Stimulated activated naive CD8-positive, alpha-beta T cell treated with anti-CD3 and anti-CD28 coated beads, Interleukin-15, amount 100 ng/mL, for 72 hours (primary cell): ENCODE results near the gene PCF11.
"Not testable (repeated sequence)": the region's sequence is repeated elsewhere in the genome, so short reads cannot be mapped to it uniquely, and the experiment has no call there.

Source experiments
- ATAC-seq: fragments of 150-1000 bp; cut with Tn5 transposase; 2 replicates; pipeline ENCODE4 v1.10.0; 2021; ENCODE audit warnings: mild to moderate bottlenecking, moderate library complexity
- DNase-seq, 2 donors: peaks; one replicate each; pipeline ENCODE4 v3.0.0; 2021 to 2022
- H3K27ac Mint-ChIP-seq, 2 donors: one replicate each; pipeline ENCODE4 v1.8.0; 2022; ENCODE audit warnings: mild to moderate bottlenecking in 2 of 2, mixed read lengths in 2 of 2, moderate library complexity in 2 of 2
- H3K27me3 Mint-ChIP-seq: one replicate; pipeline ENCODE4 v1.8.0; 2022; ENCODE audit warnings: mixed read lengths
- H3K4me1 Mint-ChIP-seq: one replicate; pipeline ENCODE4 v1.8.0; 2022; ENCODE audit warnings: mild to moderate bottlenecking, mixed read lengths
- H3K4me3 Mint-ChIP-seq, 2 donors: one replicate each; pipeline ENCODE4 v1.8.0; 2022; ENCODE audit warnings: mild to moderate bottlenecking in 2 of 2, mixed read lengths in 2 of 2, moderate library complexity in 1 of 2
- H3K9me3 Mint-ChIP-seq, 2 donors: one replicate each; pipeline ENCODE4 v1.8.0; 2022; ENCODE audit warnings: mixed read lengths in 2 of 2

The PCF11 gene

GRCh38 chr11:83195649-83196048 lies 38.7 kb downstream of the PCF11 start:
- no peak for ATAC-seq
- no peaks in the 10 kb centered on the region for H3K27me3 Mint-ChIP-seq
- no peak for DNase-seq
- H3K27ac Mint-ChIP-seq: peak overlapping the region in 1 of 2 donors; percentile 63
- no peaks in the 10 kb centered on the region for H3K9me3 Mint-ChIP-seq
- peak overlapping the region; percentile 52 to 99 for H3K4me3 Mint-ChIP-seq
- H3K4me1 Mint-ChIP-seq: peaks cover 37% of the 10 kb centered on the region

- no peak for DNase-seq
- Mint-ChIP-seq H3K27ac (no peak overlapping the region), H3K9me3 (no peaks in the 10 kb centered on the region), H3K4me3 (no peak overlapping the region), H3K4me1 (peaks cover 22% of the 10 kb centered on the region), H3K27me3 (no peaks in the 10 kb centered on the region)
- no peak for ATAC-seq
These were observed 43.1 kb downstream of the PCF11 start for GRCh38 chr11:83200035-83200434.

DNA sequence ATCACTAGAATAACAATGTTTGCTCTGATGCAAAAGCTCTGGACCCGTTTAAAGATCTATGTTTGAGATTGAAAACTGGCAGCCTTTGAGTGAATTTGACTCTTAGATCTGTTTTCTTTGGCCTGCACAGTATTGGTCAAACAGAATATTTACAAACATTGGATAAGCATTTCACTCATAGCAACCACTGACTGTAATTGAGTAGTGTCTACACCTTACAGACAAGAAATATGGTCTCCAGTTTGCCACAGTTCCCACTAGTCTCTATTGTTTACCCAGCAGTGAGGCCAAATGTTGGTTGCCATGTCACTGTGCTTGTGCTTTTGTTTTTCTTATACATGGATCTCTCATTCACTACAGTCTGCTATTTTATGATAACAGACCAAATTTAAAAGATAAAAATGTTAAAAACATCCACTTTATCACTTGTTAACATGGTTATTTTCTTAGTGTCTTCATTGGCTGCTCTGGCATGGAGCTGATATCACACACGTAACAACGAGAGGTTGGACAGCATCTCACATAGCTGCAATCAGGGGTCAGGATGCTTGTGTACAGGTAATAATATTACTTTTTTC lies 48.8 kb downstream of the PCF11 start:
- H3K4me3 Mint-ChIP-seq: no peak overlapping the region
- H3K9me3 Mint-ChIP-seq: no peaks in the 10 kb centered on the region

DNA sequence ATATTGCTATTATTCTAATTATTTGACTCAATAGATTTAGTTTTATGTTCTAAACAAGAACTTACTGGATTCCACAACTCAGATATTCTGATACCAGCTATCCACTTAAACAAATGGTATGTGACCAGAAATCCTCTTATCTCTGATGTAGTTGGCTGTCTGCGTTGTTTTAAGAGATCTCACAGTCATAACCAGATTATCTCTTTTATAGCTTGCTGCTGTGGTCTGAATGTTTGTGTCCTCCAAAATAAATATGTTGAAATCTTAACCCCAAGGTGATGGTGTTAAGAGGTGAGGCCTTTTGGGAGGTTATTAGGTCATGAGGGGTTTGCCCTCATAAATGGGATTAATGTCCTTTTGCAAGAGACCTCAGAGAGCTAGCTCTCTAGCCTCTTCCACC lies 49.3 kb downstream of the PCF11 start:
- no peak for ATAC-seq
- no peak for DNase-seq
- no peak overlapping the region for H3K27ac Mint-ChIP-seq
- no peak overlapping the region for H3K4me3 Mint-ChIP-seq
- H3K27me3 Mint-ChIP-seq: no peaks in the 10 kb centered on the region
- no peaks in the 10 kb centered on the region for H3K4me1 Mint-ChIP-seq
- no peaks in the 10 kb centered on the region for H3K9me3 Mint-ChIP-seq

More for the DNA sequence above, 48.8 kb downstream of the PCF11 start:
- DNase-seq (no peak), ATAC-seq (no peak)
- no peaks in the 10 kb centered on the region for H3K27me3 Mint-ChIP-seq
- H3K27ac Mint-ChIP-seq: no peak overlapping the region
- H3K4me1 Mint-ChIP-seq: no peaks in the 10 kb centered on the region

DNA sequence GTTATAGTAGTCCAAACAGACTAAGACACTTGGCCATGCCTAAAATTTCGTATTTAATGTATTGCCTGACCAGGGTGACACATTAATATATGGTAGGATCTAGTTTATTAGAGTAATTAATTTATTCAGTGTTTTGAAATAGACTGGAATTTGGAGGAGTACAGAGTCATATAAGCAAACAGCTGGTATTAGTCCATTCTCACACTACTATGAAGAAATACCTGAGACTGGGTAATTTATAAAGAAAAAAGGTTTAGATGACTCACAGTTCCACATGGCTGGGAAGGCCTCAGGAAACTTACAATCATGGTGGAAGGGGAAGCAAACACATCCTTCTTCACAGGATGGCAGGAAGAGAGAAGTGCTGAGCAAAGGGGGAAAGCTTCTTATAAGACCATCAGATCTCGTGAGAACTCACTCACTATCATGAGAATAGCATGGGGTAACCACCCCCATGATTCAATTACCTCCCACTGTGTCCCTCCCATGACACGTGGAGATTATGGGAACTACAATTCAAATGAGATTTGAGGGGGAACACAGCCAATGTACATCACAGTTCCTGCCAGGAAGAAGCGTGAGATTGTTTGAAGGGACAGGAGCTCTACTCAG lies 49.9 kb downstream of the PCF11 start:
- not testable (repeated sequence) for ATAC-seq, H3K9me3 Mint-ChIP-seq, H3K4me1 Mint-ChIP-seq

GRCh38 chr11:83219095-83219494 lies 62.2 kb downstream of the PCF11 start:
- DNase-seq: no peak
- H3K9me3 Mint-ChIP-seq: no peaks in the 10 kb centered on the region
- H3K27ac Mint-ChIP-seq: no peak overlapping the region
- H3K4me3 Mint-ChIP-seq: no peak overlapping the region
- peaks cover 9% of the 10 kb centered on the region for H3K27me3 Mint-ChIP-seq
- ATAC-seq: no peak
- H3K4me1 Mint-ChIP-seq: no peaks in the 10 kb centered on the region

More for the DNA sequence above, 49.9 kb downstream of the PCF11 start:
- H3K4me3 Mint-ChIP-seq, H3K27me3 Mint-ChIP-seq, DNase-seq: not testable (repeated sequence)
- H3K27ac Mint-ChIP-seq: peak overlapping the region in 1 of 2 donors; percentile 68

GRCh38 chr11:83220260-83220659 lies 63.3 kb downstream of the PCF11 start:
- H3K27ac Mint-ChIP-seq: no peak overlapping the region
- H3K27me3 Mint-ChIP-seq: peaks cover 9% of the 10 kb centered on the region
- H3K9me3 Mint-ChIP-seq: no peaks in the 10 kb centered on the region
- DNase-seq (no peak), ATAC-seq (no peak)
- H3K4me1 Mint-ChIP-seq: no peaks in the 10 kb centered on the region
- H3K4me3 Mint-ChIP-seq: no peak overlapping the region

DNA sequence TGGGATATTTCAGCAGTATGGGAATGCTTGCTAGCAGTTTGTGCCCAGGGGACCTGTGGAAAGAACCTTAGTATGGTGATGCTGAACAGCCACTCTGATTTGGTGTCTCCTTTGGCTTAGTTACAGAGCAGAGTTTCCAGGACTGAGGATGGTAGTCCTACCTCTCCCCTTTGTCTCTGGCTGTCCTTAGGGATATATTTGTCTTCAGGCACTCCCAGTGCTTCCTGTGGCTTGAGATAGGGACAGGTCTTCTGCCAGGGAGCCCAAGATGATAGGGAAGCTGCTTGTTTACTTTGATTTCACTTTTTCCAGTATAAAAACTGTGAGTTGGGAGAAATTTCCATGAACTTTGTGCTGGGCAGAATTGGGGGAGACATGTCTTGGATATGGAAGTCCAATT lies 64.8 kb downstream of the PCF11 start:
- Mint-ChIP-seq H3K27ac (no peak overlapping the region), H3K27me3 (peaks cover 9% of the 10 kb centered on the region), H3K4me1 (no peaks in the 10 kb centered on the region), H3K4me3 (no peak overlapping the region), H3K9me3 (no peaks in the 10 kb centered on the region)
- DNase-seq (no peak), ATAC-seq (no peak)

DNA sequence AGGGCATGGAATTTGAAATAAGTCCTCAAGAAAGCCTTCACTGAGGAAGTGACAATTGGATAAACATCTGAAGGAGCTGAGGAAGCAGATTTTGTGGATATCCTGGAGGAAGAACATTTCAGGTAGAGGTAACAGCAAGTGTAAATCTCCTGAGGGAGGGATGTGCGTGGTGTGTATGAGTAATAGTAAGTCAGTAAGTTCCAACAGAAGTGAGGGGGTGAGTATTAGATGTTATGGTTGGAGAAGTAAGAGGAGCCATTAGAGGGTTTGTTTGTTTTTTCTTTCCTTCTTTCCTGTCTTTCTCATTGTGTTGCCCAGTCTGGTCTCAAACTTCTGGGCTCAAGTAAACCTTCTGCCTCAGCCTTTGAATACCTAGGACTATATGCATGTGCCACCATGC lies 65.6 kb downstream of the PCF11 start:
- H3K4me3 Mint-ChIP-seq: no peak overlapping the region
- no peak overlapping the region for H3K27ac Mint-ChIP-seq
- DNase-seq: no peak
- peaks cover 9% of the 10 kb centered on the region for H3K27me3 Mint-ChIP-seq
- no peaks in the 10 kb centered on the region for H3K4me1 Mint-ChIP-seq
- ATAC-seq: no peak
- no peaks in the 10 kb centered on the region for H3K9me3 Mint-ChIP-seq

DNA sequence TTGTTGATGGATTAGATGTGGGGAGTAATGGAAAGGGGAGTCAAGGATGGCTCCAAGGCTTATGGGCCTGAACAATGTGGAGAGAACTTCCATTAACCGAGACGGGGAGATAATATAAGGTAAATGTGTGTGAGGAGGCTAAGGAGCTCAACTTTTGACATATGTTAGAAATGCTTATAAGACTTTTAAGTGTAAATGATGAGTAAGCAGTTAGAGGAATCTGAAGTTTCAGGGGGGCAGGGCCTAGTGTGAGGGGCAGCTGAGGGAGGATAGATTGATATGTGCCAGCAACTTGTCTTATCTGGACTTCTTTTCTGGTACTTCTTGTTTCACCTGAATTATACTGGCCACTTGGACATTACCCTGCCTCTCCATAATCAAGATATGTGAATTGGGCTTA lies 66.5 kb downstream of the PCF11 start:
- Mint-ChIP-seq H3K4me3 (no peak overlapping the region), H3K27me3 (peaks cover 9% of the 10 kb centered on the region), H3K4me1 (no peaks in the 10 kb centered on the region), H3K9me3 (no peaks in the 10 kb centered on the region), H3K27ac (no peak overlapping the region)
- DNase-seq (no peak), ATAC-seq (no peak)

DNA sequence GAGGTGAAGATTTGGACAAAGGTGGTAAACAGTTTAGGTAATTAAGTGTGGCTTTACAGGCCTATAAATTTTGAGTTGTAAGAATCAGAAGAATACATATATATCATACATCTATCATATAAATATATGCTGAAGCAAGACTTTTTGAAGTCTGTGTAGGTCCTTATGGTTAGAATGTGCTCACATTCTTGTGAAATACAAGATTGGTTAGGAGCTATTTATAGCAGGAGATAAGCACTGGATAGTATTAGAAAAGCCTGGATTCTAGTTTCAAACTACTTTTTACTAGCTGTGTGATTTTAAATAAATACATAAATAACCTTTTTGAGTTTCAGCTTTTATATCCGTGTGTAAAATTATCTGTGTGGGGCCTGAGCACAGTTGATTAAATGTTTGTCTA lies 78.9 kb downstream of the PCF11 start:
- no peak overlapping the region for H3K4me3 Mint-ChIP-seq
- ATAC-seq: no peak
- H3K4me1 Mint-ChIP-seq: no peaks in the 10 kb centered on the region
- H3K27me3 Mint-ChIP-seq: no peaks in the 10 kb centered on the region
- H3K27ac Mint-ChIP-seq: no peak overlapping the region
- no peaks in the 10 kb centered on the region for H3K9me3 Mint-ChIP-seq
- no peak for DNase-seq
